T-helper 9 cell (primary cell): ENCODE data around the gene CCND3.
"Not testable (repeated sequence)": the region's sequence is repeated elsewhere in the genome, so short reads cannot be mapped to it uniquely, and the experiment has no call there.

Experiments
- DNase-seq: peaks from one replicate; pipeline ENCODE4 v3.0.0-alpha.2; 2020

Gene CCND3

DNA sequence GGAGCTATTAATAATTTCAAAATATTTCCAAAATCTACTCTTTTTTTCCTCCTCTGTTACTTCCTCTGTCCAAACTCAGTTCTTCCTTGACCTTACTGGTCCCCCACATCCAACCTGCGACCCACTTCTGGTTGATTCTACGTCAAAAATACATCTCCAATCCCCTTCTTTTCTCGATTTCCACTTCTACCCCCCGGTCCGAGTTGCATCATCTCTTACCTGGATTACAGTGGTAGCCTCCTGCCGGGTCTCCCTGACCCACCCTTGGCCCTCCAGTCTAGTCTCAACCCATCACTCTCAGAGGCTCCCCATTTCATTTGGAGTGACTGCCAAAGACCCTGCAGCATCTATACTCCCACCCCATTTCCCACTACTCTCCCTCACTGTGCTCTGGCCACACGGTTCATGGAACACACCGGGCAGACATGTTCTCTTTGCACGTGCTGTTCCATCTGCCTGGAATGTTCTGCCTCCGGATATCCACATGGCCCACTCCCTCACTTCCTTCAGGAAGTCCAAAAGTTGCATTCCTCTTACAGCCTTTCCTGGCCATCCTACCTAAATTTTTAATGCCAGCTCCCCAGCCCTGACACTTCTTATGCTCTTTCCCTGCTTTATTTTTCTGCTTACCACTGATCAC, 6.1 kb upstream of the CCND3 start:
- no peak for DNase-seq

DNA sequence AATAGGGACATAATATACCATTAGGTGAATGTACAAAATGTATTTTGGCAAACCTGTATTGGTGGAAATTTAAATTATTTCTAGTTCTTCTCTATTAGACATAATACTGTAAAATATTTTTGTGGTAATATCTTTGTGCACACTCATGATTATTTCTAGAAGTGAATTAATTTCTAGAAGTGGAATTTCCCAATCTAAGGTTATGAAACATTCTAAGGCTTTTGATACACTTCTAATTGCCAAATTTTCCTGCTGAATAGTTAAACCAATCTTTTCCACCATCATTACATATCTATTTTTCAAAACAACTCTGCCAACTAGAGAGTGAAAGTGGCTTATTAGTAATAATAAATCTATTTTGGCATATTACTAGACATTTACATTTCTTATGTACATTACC, 1.8 kb upstream of the CCND3 start:
- DNase-seq: no peak

DNA sequence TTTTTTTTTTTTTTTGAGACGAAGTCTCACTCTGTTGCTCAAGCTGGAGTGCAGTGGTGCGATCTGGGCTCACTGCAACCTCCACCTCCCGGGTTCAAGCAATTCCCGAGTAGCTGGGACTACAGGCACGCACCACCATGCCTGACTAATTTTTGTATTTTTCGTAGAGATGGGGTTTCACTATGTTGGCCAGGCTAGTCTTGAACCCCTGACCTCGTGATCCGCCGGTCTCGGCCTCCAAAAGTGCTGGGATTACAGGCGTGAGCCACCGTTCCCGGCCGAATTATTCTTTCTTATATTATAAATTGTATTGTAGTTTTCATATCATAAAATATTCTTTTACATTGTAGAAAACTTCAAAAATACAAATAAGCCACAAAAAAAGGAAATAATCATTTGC, 1.3 kb upstream of the CCND3 start:
- DNase-seq: not testable (repeated sequence)

GRCh38 chr6:41942067-41942851, 651 bp upstream of the CCND3 start:
- DNase-seq: peak; percentile 20

DNA sequence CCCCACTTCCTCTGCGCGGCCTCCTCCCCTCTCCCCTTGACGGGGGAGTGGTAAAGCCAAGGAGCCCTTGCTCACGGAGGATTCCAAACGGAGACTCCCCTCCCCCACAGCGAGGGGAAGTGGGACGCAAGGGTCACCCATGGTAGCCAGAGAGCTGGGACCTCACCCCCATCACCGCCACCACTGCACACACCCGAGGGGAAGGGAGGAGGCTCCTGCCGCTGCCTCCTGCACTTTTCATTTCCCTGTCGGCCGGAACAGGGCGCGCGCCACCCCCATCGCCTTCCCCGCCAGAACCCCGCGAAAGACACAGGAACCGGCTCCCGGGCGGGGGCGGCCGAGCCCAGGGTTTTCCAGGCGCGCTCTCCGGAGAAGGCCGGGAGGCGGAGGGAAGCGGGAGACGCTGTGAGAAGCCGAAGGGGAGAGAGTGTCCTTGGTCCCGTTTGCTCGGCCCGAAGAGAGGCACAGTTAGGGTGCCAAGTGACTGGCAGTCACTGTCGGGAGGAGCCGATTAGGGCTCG, 789 bp downstream of the CCND3 start:
- peak; percentile 31 for DNase-seq

GRCh38 chr6:41939848-41940758, 1.5 kb downstream of the CCND3 start:
- no peak for DNase-seq

DNA sequence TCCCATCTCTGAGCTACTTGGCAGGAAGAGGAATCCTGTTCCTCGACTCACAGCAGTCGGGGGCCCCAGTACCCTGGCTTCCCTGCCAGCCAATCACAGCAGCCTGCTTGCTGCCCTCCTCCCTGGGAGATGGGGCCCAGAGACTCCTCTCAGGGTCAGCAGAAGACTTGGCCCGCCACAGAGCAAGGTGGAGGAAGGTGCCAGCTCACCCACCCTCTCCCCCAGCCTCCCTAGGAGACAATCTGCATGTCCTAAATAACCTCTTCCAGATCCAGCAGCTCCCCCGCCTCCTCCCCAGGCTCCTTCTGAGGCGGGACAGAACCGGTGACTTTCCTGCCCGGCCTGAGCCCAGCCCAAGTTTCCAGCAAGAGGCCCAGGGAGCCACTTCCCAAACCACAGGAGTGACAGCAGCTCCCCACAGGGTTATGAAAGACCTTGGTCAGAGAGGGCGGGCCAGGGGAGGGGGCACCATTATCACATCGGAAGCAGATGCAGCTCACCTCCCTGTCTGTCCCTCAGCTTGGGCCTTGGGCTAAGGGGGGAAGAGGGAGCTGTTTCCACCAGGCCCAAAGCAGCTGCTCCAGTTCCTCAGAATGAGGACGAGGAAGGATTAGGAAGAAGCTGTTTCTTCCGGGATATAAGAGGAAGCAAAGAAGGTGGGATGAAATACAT, 2.3 kb downstream of the CCND3 start:
- no peak for DNase-seq

DNA sequence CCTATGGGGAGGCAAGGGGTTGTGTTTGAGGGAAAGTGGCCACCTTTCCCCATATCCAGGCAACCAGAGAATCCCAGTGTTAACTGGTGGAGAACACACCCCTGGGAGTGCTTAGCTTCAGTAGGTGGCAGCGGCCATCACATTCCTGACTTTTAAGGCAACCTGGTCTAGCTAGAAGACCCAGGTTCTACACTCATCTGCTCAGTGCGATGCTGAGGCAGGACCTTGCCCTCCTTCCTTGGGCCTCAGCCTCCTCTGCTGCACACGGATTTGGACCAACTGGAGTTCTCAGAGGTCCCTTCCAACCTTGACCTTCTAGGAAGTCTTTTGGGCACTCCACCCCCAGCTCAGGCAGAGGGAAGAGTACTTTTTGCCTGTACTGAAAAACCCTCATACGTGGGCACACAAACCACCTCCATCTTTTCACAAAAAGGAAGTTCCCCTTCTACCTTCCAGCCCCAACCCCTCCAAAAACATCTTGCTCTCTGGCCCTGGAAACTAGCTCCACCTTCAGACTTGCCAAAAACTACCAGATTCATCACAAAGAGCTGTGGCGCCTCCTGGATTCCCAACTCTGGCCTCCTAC, 2.9 kb downstream of the CCND3 start:
- DNase-seq: no peak

DNA sequence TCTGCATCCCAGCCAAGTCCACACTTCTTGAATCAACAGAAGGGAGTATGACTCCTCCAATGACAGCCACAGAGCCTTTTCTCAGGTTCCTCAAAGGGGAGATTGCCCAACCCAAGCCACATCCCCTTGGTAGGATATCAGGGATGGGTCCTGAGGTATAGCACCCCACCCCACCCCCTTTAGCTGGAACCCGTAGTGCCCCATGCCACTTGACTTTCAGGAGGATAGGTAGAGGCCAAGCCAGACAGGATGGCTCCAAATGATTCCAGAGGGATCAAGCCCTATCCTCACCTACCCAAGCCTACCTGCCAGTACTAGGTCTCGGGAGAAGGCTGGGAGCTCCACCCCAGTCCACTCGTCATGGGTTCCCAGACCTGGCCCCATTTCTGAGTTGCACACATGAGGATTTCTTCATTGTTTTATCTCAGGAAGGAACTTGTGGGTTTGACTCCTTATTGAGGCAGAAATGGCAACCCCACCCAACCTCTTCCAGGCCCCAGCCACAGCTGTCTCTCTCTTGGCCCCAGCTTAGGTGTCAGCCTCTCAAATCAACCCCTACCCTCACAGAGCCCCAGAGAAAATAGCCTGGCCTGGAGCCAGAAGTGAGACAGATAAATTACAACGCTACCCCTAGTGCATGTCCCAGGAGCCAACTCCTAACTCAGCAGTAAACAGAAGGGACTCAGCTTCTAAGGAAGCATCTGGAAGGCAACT, 3.6 kb downstream of the CCND3 start:
- peak; percentile 48 for DNase-seq

- DNase-seq: no peak
Observed at GRCh38 chr6:41937472-41937860, 4.1 kb downstream of the CCND3 start.

DNA sequence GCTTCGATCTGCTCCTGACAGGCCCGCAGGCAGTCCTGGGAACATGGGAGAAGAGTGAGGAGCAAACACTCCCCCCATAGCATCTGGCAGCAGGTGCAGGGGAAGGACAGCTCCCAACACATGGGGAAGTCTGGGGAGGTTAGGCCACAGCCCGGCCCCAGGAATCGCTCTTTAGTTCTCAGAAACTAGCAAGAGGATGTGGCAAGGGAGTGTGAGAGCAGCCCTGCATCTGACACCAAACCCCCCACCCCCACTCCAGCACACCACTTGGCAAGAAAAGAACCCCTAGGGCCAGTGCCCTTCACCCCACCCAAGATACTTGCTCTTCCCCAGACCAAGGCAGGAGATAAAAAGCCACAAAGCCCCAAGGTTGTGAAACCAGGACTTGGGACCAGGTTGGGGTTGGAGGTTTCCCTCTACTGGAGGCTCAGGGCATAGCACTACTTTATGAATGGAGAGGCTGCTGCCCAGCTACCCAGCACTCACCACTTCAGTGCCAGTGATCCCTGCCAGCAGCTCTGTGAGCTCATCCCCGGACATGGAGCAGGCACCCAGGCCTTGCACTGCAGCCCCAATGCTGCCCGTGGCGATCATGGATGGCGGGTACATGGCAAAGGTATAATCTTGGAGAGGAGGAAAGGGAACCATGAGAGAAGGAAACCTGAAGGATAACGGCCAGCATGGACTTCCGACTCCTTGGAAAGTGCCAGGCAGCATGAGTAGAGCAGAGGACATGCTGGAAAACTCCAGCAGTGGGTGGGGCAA, 5.4 kb downstream of the CCND3 start:
- peak; percentile 53 for DNase-seq

GRCh38 chr6:41935685-41936072, 5.9 kb downstream of the CCND3 start:
- no peak for DNase-seq

DNA sequence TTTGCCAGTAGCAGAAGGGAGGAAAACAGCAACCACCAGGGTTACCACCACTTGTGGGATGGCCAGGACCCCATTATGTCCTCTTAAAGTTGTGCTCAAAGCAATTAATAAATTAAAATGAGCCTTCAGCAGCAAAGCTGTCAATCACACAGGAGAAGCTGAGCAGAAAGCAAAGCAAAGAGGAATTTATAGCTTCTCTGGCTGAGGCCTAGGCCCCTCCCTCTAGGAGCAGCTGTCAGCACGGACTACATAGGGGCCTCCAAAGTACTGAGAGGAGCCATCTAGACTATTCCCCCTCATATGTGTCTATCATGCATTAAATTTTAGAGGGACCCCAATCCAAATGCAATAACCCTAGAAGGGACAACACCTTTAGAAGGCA, 6.4 kb downstream of the CCND3 start:
- DNase-seq: no peak

DNA sequence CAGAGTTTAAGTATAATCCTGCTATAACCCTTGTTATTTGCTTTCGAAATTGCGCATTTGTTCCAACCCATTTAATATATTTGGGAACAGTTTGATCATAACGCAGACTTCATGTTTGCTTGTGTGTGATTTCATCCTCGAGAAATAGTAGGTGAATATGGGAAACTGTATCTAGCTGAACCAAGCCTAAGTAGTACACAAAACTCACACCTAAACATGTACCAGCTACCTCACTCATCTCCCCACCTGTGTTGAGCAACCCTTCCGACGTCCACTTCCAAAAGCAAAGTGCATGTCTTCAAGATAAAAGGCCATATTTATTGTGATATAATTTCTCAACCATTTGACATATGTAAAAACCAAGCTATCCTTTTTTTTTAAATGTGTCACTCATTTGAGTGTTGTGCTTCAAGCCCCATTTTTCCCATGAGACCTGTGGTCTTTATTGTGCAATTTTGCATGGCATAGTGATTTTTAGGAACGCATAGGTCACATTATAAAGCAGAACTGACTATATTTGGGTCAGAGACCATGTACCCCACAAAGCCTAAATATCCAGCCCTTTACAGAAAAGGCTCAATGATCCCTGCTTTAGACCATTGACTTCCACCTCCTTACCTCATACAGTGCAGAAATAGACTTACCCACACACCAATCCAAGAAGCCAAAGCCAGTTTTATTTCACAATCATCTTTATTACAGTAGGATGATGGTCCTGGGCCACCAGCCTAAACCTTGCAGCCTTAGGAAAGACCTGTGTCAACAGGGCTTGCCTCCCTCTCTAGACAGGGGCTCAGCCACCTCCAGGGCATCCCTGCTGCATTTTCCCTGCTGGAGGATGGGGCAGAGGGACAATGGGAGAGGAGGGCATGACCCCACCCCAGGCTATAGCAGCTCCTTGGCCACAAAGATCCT, 7.1 kb downstream of the CCND3 start:
- DNase-seq: no peak

DNA sequence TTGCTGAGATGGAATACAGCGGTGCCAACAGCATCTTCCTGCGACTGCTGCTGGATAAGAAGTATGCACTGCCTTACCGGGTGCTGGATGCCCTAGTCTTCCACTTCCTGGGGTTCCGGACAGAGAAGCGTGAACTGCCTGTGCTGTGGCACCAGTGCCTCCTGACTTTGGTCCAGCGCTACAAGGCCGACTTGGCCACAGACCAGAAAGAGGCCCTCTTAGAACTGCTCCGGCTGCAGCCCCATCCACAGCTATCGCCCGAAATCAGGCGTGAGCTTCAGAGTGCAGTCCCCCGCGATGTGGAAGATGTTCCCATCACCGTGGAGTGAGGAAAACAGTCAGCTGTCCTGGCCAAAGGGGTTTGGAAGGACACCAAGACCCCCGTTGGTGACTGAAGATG, 9.2 kb downstream of the CCND3 start:
- DNase-seq: no peak

GRCh38 chr6:41931792-41932191, 9.8 kb downstream of the CCND3 start:
- DNase-seq: no peak

- no peak for DNase-seq
Observed at GRCh38 chr6:41929924-41930323, 11.7 kb downstream of the CCND3 start.

- DNase-seq: no peak
Observed at GRCh38 chr6:41927253-41927652, 14.4 kb downstream of the CCND3 start.

GRCh38 chr6:41922154-41922553, 19.5 kb downstream of the CCND3 start:
- no peak for DNase-seq

GRCh38 chr6:41921712-41921998, 20.0 kb downstream of the CCND3 start:
- no peak for DNase-seq
